B cell (primary cell): Measurements from ENCODE around the gene COQ2. TPM values are rescaled to one million over a fixed set of nuclear protein-coding genes. Genes with fewer than 3 reads are reported as not detected.

Experiments used
- ATAC-seq: fragments of 200-7000 bp; cut with Tn5 transposase; one replicate; pipeline ENCODE4 v1.10.0; 2021; ENCODE audit warnings: low read depth, mild to moderate bottlenecking, moderate number of reproducible peaks, moderate library complexity
- CTCF ChIA-PET: fragments of 350-600 bp; sonication (Branson Sonifier 250); formaldehyde crosslinking; loops from one replicate; lab custom pipeline; 2021; ENCODE audit warnings: antibody characterized with exemption, inconsistent platforms; lab: Charles Lee
- POLR2A ChIA-PET: fragments of 350-600 bp; sonication (Branson Sonifier 250); formaldehyde crosslinking; loops from one replicate; lab custom pipeline; 2021; ENCODE audit warnings: antibody characterized with exemption; lab: Charles Lee
- DNase-seq: peaks from one replicate; pipeline ENCODE4 v3.0.0; 2013
- H2AFZ ChIP-seq: 2 replicates; pipeline ENCODE4 v1.6.1; 2012; ENCODE audit warnings: mild to moderate bottlenecking, low read depth, low read length; ENCODE audit not compliant: insufficient read depth, poor library complexity, severe bottlenecking
- H3K27ac ChIP-seq, 2 donors: 1 replicate in 1 of 2; 2 replicates in 1 of 2; pipeline ENCODE4 v1.5.1; 2012 to 2013; ENCODE audit warnings: low read length in 2 of 2, mild to moderate bottlenecking in 2 of 2, moderate library complexity in 1 of 2
- H3K27me3 ChIP-seq, 4 experiments: fragments of 200-600 bp in 1 of 4; sonication (generic) in 1 of 4; replicated peaks in 1 of 4; 1 replicate in 2 of 4; 2 replicates in 2 of 4; pipeline versions ENCODE4 v1.6.1 to v1.7.0; 2013 to 2016; ENCODE audit warnings: low read length in 3 of 4, mild to moderate bottlenecking in 2 of 4, mixed read lengths in 1 of 4, moderate library complexity in 1 of 4; ENCODE audit not compliant: insufficient read depth in 4 of 4, control insufficient read depth in 3 of 4; ENCODE audit errors: control extremely low read depth in 1 of 4
- H3K36me3 ChIP-seq, 2 experiments: replicated peaks in 1 of 2; 1 replicate in 1 of 2; 2 replicates in 1 of 2; pipeline versions ENCODE4 v1.6.1 to v1.7.1; 2013; ENCODE audit warnings: low read length in 1 of 2; ENCODE audit not compliant: insufficient read depth in 2 of 2, control insufficient read depth in 1 of 2; ENCODE audit errors: control extremely low read depth in 1 of 2, extremely low read depth in 1 of 2
- H3K4me1 ChIP-seq, 2 donors: fragments of 200-600 bp in 1 of 2; sonication (generic) in 1 of 2; 1 replicate in 1 of 2; 2 replicates in 1 of 2; pipeline versions ENCODE4 v1.5.1 to v1.6.1; 2013 to 2017; ENCODE audit warnings: low read length in 2 of 2; ENCODE audit not compliant: control insufficient read depth in 2 of 2, insufficient read depth in 2 of 2
- H3K4me2 ChIP-seq: replicated peaks from 2 replicates; pipeline ENCODE3; 2012; ENCODE audit warnings: mild to moderate bottlenecking, low read depth, low read length; ENCODE audit not compliant: poor library complexity, severe bottlenecking
- H3K4me3 ChIP-seq, 5 experiments: fragments of 200-600 bp in 1 of 5; sonication (generic) in 1 of 5; 1 replicate in 3 of 5; 2 replicates in 2 of 5; pipeline versions ENCODE4 v1.5.1 to v1.7.0; 2011 to 2016; ENCODE audit warnings: low read length in 4 of 5, mild to moderate bottlenecking in 4 of 5, low read depth in 2 of 5, control low read depth in 1 of 5, moderate library complexity in 1 of 5; ENCODE audit not compliant: insufficient read depth in 1 of 5; ENCODE audit errors: control extremely low read depth in 1 of 5, extremely low read depth in 1 of 5
- H3K79me2 ChIP-seq: fragments of 200-600 bp; sonication (generic); one replicate; pipeline ENCODE4 v1.6.0; 2016; ENCODE audit warnings: low read length; ENCODE audit not compliant: control insufficient read depth, insufficient read depth
- H3K9ac ChIP-seq: fragments of 200-600 bp; sonication (generic); 2 replicates; pipeline ENCODE4 v1.6.1; 2017; ENCODE audit warnings: mild to moderate bottlenecking, low read length, moderate library complexity
- H3K9me3 ChIP-seq, 3 donors: one replicate each; pipeline versions ENCODE4 v1.6.1 to v1.7.1; 2013; ENCODE audit warnings: low read length in 2 of 3; ENCODE audit not compliant: control insufficient read depth in 2 of 3, insufficient read depth in 1 of 3; ENCODE audit errors: control extremely low read depth in 1 of 3
- H4K20me1 ChIP-seq: 2 replicates; pipeline ENCODE4 v1.6.0; 2012; ENCODE audit warnings: mild to moderate bottlenecking, low read length; ENCODE audit not compliant: insufficient read depth, control insufficient read depth, poor library complexity, severe bottlenecking
- H3K27ac Mint-ChIP-seq: one replicate; pipeline ENCODE4 v1.8.0; 2021; ENCODE audit warnings: mixed read lengths
- H3K27me3 Mint-ChIP-seq: one replicate; pipeline ENCODE4 v1.8.0; 2021; ENCODE audit warnings: mixed read lengths
- H3K4me1 Mint-ChIP-seq: one replicate; pipeline ENCODE4 v1.8.0; 2021; ENCODE audit warnings: mixed read lengths
- H3K4me3 Mint-ChIP-seq: one replicate; pipeline ENCODE4 v1.8.0; 2021; ENCODE audit warnings: mixed read lengths
- H3K9me3 Mint-ChIP-seq: one replicate; pipeline ENCODE4 v1.8.0; 2022; ENCODE audit warnings: mixed read lengths; ENCODE audit not compliant: insufficient read depth
- CTCF ChIP-seq: fragments of 200-600 bp; IDR thresholded peaks from one replicate; pipeline ENCODE4 v1.8.0; 2022; ENCODE audit warnings: antibody characterized with exemption, mild to moderate bottlenecking
- EZH2 ChIP-seq: IDR thresholded peaks from 2 replicates; pipeline ENCODE4 v1.6.1; 2012; ENCODE audit warnings: borderline replicate concordance, low read depth, mild to moderate bottlenecking, moderate library complexity, low read length; ENCODE audit not compliant: insufficient read depth, poor library complexity, severe bottlenecking
- WGBS: methylation state at CpG from one replicate; pipeline ENCODE4 v1.1.5; 2013; ENCODE audit warnings: missing lambda C conversion rate; ENCODE audit not compliant: insufficient coverage; 5-methylcytosine and 5-hydroxymethylcytosine counted together
- intact Hi-C: fragments of 100-400 bp; cut with micrococcal nuclease; formaldehyde crosslinking; loops from one replicate; pipeline ENCODE4 v1.10.0; 2022
- polyA minus RNA-seq: library from RNA; depleted of rRNA, polyadenylated mRNA; stranded (reverse); fragments of >200 nt; gene quantifications from 2 replicates; pipeline ENCODE4 v1.2.3, GENCODE V29; 2012
- polyA plus RNA-seq: library from polyadenylated mRNA; depleted of rRNA; stranded (reverse); fragments of >200 nt; gene quantifications from 2 replicates; pipeline ENCODE4 v1.2.3, GENCODE V29; 2012
- total RNA-seq, 2 donors: library from RNA; stranded (reverse); fragments of 120-200 nt in 1 of 2; gene quantifications; 1 replicate in 1 of 2; 2 replicates in 1 of 2; pipeline versions ENCODE4 v1.2.3 to v1.2.4, GENCODE V29; 2013 to 2022

The COQ2 gene
- total RNA-seq (27.9 and 29.4 TPM in 2 replicates), polyA plus RNA-seq (7.5 and 8.1 TPM in 2 replicates), polyA minus RNA-seq (7.7 and 19.3 TPM in 2 replicates)
- total RNA-seq (2013) = 8.4 TPM

GRCh38 chr4:83284193-83285054 is at the start of gene COQ2:
COQ2 (minus strand) TSS chr4:83284798; CDS start chr4:83284764, 34 bp downstream.
- Mint-ChIP-seq H3K9me3 (no peaks in the 10 kb centered on the region), H3K4me3 (peak within 1 kb of the TSS; percentile 99), H3K27me3 (no peaks in the 10 kb centered on the region), H3K4me1 (peaks cover 38% of the 10 kb centered on the region), H3K27ac (peak within 1 kb of the TSS; percentile 99)
- ChIA-PET POLR2A (interaction anchor here (0.5 to 1.7 kb wide), 10 partner anchors 24 to 275 kb away, joined by 3 to 9 read pairs (median 5); partner anchors contain the start of genes COPS4, HELQ, HPSE and MRPS18C), CTCF (interaction anchor here (0.5 to 7.0 kb wide), 31 partner anchors 9 to 384 kb away, joined by 3 to 139 read pairs (median 4); partner anchors contain the start of genes COPS4, HELQ, MRPS18C and PLAC8)
- under 1% methylated on average over 67 of the region's 76 CpGs for WGBS
- H2AFZ ChIP-seq = peak within 1 kb of the TSS; percentile 82
- DNase-seq (peak; percentile 96), ATAC-seq (peak; percentile 85)
- H3K27me3 ChIP-seq = no peaks in the 10 kb centered on the region
- H3K27ac ChIP-seq = peak within 1 kb of the TSS; percentile 76 to 95
- H3K79me2 ChIP-seq = peaks cover 38% of the 10 kb centered on the region
- TF ChIP-seq EZH2 = no peak
- TF ChIP-seq CTCF = peak; percentile 34
- peak within 1 kb of the TSS; percentile 93 for H3K4me2 ChIP-seq
- H3K9me3 ChIP-seq = no peaks in the 10 kb centered on the region
- H3K36me3 ChIP-seq = no peaks in the 10 kb centered on the region
- intact Hi-C loops = loop anchor here (1.0 to 5.0 kb wide), 10 partner anchors 8 to 855 kb away; partner anchors contain the start of genes ABRAXAS1, COPS4, HELQ and HPSE
- H3K4me3 ChIP-seq = peak within 1 kb of the TSS; percentile 60 to 98 (median 77)
- peak within 1 kb of the TSS; percentile 92 for H3K9ac ChIP-seq
- H4K20me1 ChIP-seq = no peaks in the 10 kb centered on the region
- H3K4me1 ChIP-seq = peaks cover 18 to 19% of the 10 kb centered on the region in 2 donors
